ENCODE data around the gene CACNA2D3.

The CACNA2D3 gene

GRCh38 chr3:54127499-54128056 is 5.2 kb downstream of the CACNA2D3 start:
- DNase-seq, result no peak

GRCh38 chr3:54131026-54131605 is 8.8 kb downstream of the CACNA2D3 start:
- DNase-seq, result no peak

GRCh38 chr3:54131890-54132289 is 9.5 kb downstream of the CACNA2D3 start:
- DNase-seq, result no peak

GRCh38 chr3:54132685-54133084 is 10.3 kb downstream of the CACNA2D3 start:
- no peak for DNase-seq

- no peak for DNase-seq
Measured at GRCh38 chr3:54133196-54133595, 10.8 kb downstream of the CACNA2D3 start.

- DNase-seq, result no peak
Measured at GRCh38 chr3:54134155-54134554, 11.8 kb downstream of the CACNA2D3 start.

- no peak for DNase-seq
Measured at GRCh38 chr3:54134713-54135112, 12.4 kb downstream of the CACNA2D3 start.

GRCh38 chr3:54137311-54137710 is 15.0 kb downstream of the CACNA2D3 start:
- no peak for DNase-seq

- DNase-seq, result no peak
Measured at GRCh38 chr3:54138937-54139547, 16.7 kb downstream of the CACNA2D3 start.

GRCh38 chr3:54139630-54140029 is 17.3 kb downstream of the CACNA2D3 start:
- no peak for DNase-seq

- no peak for DNase-seq
Measured at GRCh38 chr3:54144284-54144683, 21.9 kb downstream of the CACNA2D3 start.

- no peak for DNase-seq
Measured at GRCh38 chr3:54146506-54147239, 24.3 kb downstream of the CACNA2D3 start.

GRCh38 chr3:54150864-54151467 is 28.6 kb downstream of the CACNA2D3 start:
- no peak for DNase-seq

- DNase-seq, result no peak
Measured at GRCh38 chr3:54153477-54153876, 31.1 kb downstream of the CACNA2D3 start.

GRCh38 chr3:54157860-54158259 is 35.5 kb downstream of the CACNA2D3 start:
- DNase-seq, result no peak

GRCh38 chr3:54159917-54160316 is 37.6 kb downstream of the CACNA2D3 start:
- DNase-seq, result no peak

GRCh38 chr3:54163441-54163840 is 41.1 kb downstream of the CACNA2D3 start:
- no peak for DNase-seq

- DNase-seq, result no peak
Measured at GRCh38 chr3:54164192-54164975, 42.0 kb downstream of the CACNA2D3 start.

GRCh38 chr3:54165865-54166264 is 43.5 kb downstream of the CACNA2D3 start:
- DNase-seq, result no peak

- DNase-seq, result no peak
Measured at GRCh38 chr3:54167999-54168398, 45.6 kb downstream of the CACNA2D3 start.

GRCh38 chr3:54168451-54168850 is 46.1 kb downstream of the CACNA2D3 start:
- no peak for DNase-seq

GRCh38 chr3:54169524-54169923 is 47.2 kb downstream of the CACNA2D3 start:
- no peak for DNase-seq

GRCh38 chr3:54171509-54171908 is 49.2 kb downstream of the CACNA2D3 start:
- DNase-seq, result no peak
